ENCODE data around the gene NPIPB6.

NPIPB6 gene

DNA sequence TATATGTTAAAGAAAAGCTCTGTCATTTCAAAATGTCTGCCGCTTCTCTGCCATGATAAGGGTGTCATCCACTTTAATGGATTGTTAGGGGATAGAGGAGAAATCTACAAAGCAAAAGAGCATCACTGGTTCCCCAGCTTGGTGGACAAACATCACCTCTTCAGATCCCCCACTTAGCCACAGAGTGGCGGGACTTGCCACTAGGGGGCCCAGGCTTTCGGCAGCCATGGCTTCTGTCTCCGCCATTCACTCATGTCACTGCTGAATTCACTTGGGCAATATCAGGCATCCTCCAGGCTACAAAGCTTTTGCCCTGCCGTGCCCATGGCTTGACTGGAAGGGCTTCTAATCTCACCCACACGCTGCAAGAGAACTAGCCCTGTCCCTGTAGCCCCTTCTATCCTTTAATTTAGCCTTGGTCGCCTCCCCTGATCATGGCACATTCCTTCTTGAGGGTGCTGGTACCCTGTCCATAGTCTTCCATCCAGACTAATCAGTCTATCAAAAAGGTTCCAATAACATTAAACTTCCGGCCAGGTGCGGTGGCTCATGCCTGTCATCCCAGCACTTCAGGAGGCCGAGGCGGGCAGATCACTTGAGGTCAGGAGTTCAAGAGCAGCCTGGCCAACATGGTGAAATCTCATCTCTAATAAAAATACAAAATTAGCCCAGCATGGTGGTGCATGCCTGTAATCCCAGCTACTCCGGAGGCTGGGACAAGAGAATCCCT is 36.3 kb downstream of the NPIPB6 start:
- TF ChIP-seq, protein P1, sequence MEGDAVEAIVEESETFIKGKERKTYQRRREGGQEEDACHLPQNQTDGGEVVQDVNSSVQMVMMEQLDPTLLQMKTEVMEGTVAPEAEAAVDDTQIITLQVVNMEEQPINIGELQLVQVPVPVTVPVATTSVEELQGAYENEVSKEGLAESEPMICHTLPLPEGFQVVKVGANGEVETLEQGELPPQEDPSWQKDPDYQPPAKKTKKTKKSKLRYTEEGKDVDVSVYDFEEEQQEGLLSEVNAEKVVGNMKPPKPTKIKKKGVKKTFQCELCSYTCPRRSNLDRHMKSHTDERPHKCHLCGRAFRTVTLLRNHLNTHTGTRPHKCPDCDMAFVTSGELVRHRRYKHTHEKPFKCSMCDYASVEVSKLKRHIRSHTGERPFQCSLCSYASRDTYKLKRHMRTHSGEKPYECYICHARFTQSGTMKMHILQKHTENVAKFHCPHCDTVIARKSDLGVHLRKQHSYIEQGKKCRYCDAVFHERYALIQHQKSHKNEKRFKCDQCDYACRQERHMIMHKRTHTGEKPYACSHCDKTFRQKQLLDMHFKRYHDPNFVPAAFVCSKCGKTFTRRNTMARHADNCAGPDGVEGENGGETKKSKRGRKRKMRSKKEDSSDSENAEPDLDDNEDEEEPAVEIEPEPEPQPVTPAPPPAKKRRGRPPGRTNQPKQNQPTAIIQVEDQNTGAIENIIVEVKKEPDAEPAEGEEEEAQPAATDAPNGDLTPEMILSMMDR (IDR thresholded peaks at IDR 0.05; ENCODE audit: low read length, missing control alignments): peak; percentile 89
- peak; percentile 54 for DNase-seq (ENCODE audit: low read depth)

DNA sequence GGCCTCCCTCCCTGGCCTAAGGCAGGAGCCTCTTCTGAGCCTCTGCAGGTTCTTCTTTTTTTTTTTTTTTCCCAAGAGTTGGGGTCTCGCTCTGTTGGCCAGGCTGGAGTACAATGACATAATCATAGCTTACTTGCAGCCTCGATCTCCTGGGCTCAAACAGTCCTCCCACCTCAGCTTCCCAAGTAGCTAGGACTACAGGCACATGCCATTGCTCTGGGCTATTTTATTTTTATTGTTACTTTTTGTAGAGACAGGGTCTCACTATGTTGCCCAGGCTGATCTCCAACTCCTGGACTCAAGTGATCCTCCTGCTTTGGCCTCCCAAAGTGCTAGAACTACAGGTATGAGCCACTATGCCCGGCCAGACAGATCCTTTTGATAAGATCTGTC is 38.4 kb downstream of the NPIPB6 start:
- no peak overlapping the region for H3K4me3 ChIP-seq (replicated peaks; ENCODE audit: low read depth, low read length)
- TF ChIP-seq, protein P1 (IDR thresholded peaks at IDR 0.05; ENCODE audit: low read length, missing control alignments): no peak
- no peak for DNase-seq (ENCODE audit: low read depth)

More for the DNA sequence above, 36.3 kb downstream of the NPIPB6 start:
- no peak overlapping the region for H3K4me3 ChIP-seq (replicated peaks; ENCODE audit: low read depth, low read length)

DNA sequence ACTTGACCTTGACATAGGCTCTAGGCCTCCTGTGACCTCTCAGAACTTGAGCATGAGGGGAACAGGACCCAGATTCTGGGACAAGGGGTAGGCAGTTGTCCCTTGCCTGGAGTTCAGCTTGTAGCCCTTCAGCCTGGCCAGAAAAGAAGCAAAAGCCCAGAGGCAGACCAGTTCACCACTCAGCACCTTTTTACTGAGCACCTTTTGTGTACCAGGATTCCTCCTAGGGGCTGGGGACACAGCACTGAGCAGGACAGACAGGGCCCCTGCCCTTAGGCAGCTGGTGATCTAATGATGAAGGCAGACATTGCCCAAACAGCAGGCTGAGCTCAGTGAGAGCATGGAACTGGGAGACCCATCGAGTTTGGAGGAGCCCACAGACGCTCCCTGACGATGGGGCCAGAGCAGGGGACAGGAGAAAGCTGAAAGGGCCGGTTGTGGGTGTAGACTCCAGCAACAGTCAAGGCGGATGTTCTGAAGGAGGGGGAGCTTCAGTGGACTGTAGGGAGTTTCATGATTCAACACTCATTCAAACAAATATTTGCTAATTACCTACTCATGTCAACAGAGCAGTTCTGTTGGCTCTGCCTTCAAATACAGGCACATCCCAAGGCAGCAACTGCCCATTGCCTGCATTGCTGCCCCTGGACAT is 38.9 kb downstream of the NPIPB6 start:
- H3K4me3 ChIP-seq (replicated peaks; ENCODE audit: low read depth, low read length): no peak overlapping the region
- no peak for DNase-seq (ENCODE audit: low read depth)
- TF ChIP-seq, protein P1 (IDR thresholded peaks at IDR 0.05; ENCODE audit: low read length, missing control alignments): no peak

DNA sequence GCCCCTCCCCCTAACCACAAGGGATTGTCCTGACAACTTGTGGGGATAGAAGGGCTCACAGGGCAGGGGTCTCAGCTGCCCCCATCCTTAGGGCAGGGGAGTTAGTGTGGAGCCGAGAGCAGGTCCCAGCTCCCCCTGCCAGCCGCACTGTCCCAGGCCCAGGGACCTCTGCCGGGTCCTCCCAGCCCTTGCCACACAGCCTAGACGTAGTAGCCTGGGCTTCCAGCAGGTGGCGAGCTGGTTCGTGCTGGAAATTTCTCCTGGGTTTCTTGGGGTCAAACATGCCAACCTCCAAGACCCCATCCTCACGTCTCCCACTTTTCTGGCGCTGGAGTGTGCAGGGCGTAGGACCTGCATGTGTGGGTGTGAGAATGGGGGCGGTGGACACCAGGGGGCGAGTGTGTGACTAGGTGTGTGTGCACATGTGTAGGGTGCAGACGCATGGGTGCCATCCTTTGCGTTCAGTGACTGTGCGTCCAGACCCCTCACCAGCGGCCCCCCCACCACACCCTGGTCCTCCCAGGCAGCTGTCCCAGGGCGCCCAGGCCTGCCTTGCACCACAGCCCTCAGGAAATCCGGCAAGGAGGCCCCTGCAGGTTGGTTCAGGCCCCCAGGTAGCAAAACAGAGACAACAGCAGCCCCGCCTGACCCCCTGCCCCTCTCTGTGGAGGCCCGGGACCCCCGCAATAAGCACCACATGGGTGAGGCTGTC is 41.5 kb downstream of the NPIPB6 start:
- peak; percentile 28 for DNase-seq (ENCODE audit: low read depth)
- TF ChIP-seq, protein P1 (IDR thresholded peaks at IDR 0.05; ENCODE audit: low read length, missing control alignments): peak; percentile 83
- no peak overlapping the region for H3K4me3 ChIP-seq (replicated peaks; ENCODE audit: low read depth, low read length)

DNA sequence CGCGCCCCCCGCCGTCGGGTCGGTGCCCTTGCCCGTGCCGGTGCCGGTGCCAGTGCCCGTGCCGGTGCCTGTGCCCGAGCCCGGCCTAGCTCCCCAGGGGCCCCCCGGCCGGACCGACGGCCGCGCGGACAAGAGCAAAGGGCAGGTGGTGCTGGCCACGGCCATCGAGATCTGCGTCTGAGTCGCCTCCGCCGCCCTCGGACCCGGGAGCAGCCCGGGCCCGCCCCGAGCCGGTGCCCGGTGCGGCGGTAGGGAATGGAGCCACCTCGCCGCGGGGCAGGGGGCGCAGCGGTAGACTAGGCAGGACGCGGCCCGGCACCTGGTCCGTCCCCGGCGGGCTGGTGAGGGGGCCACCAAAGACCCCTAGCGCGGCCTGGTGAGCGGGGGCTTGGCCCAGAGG is 42.6 kb downstream of the NPIPB6 start:
- H3K4me3 ChIP-seq (replicated peaks; ENCODE audit: low read depth, low read length): no peak overlapping the region
- TF ChIP-seq, protein P1 (IDR thresholded peaks at IDR 0.05; ENCODE audit: low read length, missing control alignments): no peak
- DNase-seq (ENCODE audit: low read depth): no peak

DNA sequence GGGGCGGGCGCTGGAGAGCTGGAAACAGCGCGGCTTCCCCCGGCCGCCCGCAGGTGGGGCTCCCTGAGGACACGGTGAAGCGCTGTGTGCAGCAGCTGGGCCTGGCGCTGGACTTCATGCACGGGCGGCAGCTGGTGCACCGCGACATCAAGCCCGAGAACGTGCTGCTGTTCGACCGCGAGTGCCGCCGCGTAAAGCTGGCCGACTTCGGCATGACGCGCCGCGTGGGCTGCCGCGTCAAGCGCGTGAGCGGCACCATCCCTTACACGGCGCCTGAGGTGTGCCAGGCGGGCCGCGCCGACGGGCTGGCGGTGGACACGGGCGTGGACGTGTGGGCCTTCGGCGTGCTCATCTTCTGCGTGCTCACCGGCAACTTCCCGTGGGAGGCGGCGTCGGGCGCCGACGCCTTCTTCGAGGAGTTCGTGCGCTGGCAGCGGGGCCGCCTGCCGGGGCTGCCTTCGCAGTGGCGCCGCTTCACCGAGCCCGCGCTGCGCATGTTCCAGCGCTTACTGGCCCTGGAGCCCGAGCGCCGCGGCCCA is 43.2 kb downstream of the NPIPB6 start:
- DNase-seq (ENCODE audit: low read depth): no peak

More for the DNA sequence above, 43.2 kb downstream of the NPIPB6 start:
- no peak overlapping the region for H3K4me3 ChIP-seq (replicated peaks; ENCODE audit: low read depth, low read length)
- TF ChIP-seq, protein P1 (IDR thresholded peaks at IDR 0.05; ENCODE audit: low read length, missing control alignments): no peak

Data from fibroblast of pulmonary artery (primary cell).